ENCODE data around the gene LPAR5. TPM values are rescaled to one million over a fixed set of nuclear protein-coding genes. Genes with fewer than 3 reads are reported as not detected.
A peak's percentile ranks its signal among the peaks of the same experiment; 100 is the strongest.

The LPAR5 gene
- polyA plus RNA-seq, 3 donors from 2014 or later: 9.6 to 36.1 (median 11.6) TPM

GRCh38 chr12:6647083-6647604, 11.4 kb upstream of the LPAR5 start, which contains the start of gene ACRBP:
ACRBP (minus strand) TSS chr12:6647432; CDS start chr12:6647366, 66 bp downstream.
- H3K27ac Mint-ChIP-seq: peak within 1 kb of the TSS in 5 of 6 donors; percentile 56 to 71 (median 58)
- peaks cover 10% of the 10 kb centered on the region in 2 donors for H3K4me1 Mint-ChIP-seq
- DNase-seq: peak; percentile 30 to 41 (median 36)
- H3K4me3 Mint-ChIP-seq: peak within 1 kb of the TSS; percentile 48 to 76 (median 68)
- peaks cover 0 to 15% (median 4%) of the 10 kb centered on the region in 3 donors for H3K27me3 Mint-ChIP-seq (ENCODE audit: low read depth in 3 of 3)
- H3K36me3 Mint-ChIP-seq: peaks cover 24 to 34% (median 26%) of the 10 kb centered on the region in 3 donors
- peaks cover 0 to 3% (median 0%) of the 10 kb centered on the region in 6 donors for H3K9me3 Mint-ChIP-seq

GRCh38 chr12:6646276-6647082, 10.7 kb upstream of the LPAR5 start:
- H3K4me3 Mint-ChIP-seq: peak overlapping the region; percentile 48 to 76 (median 68)
- no peak for DNase-seq
- H3K36me3 Mint-ChIP-seq: peaks cover 21 to 32% (median 27%) of the 10 kb centered on the region in 3 donors
- H3K4me1 Mint-ChIP-seq: peaks cover 10% of the 10 kb centered on the region in 2 donors
- peaks cover 0 to 17% (median 4%) of the 10 kb centered on the region in 3 donors for H3K27me3 Mint-ChIP-seq (ENCODE audit: low read depth in 3 of 3)
- H3K9me3 Mint-ChIP-seq: peaks cover 0 to 3% (median 0%) of the 10 kb centered on the region in 6 donors
- H3K27ac Mint-ChIP-seq: peak overlapping the region in 4 of 6 donors; percentile 56 to 71 (median 58)

GRCh38 chr12:6644903-6645302, 9.1 kb upstream of the LPAR5 start:
- Mint-ChIP-seq H3K27me3 (ENCODE audit: low read depth in 3 of 3) (peaks cover 0 to 17% (median 4%) of the 10 kb centered on the region in 3 donors), H3K4me1 (peaks cover 10% of the 10 kb centered on the region in 2 donors), H3K4me3 (no peak overlapping the region), H3K9me3 (peaks cover 0 to 3% (median 0%) of the 10 kb centered on the region in 6 donors), H3K36me3 (peaks cover 15 to 24% (median 23%) of the 10 kb centered on the region in 3 donors), H3K27ac (no peak overlapping the region)
- DNase-seq: peak in 1 of 3 donors; percentile 24

- Mint-ChIP-seq H3K36me3 (peaks cover 15 to 24% (median 23%) of the 10 kb centered on the region in 3 donors), H3K4me1 (peaks cover 10% of the 10 kb centered on the region in 2 donors), H3K4me3 (no peak overlapping the region), H3K27ac (peak overlapping the region in 3 of 6 donors; percentile 13 to 50 (median 23)), H3K9me3 (peaks cover 0 to 3% (median 0%) of the 10 kb centered on the region in 6 donors), H3K27me3 (ENCODE audit: low read depth in 3 of 3) (peaks cover 0 to 17% (median 4%) of the 10 kb centered on the region in 3 donors)
- DNase-seq: no peak
Observed at GRCh38 chr12:6644257-6644596, 8.5 kb upstream of the LPAR5 start.

GRCh38 chr12:6643569-6644256, 8.0 kb upstream of the LPAR5 start:
- Mint-ChIP-seq H3K4me3 (no peak overlapping the region), H3K27me3 (ENCODE audit: low read depth in 3 of 3) (peaks cover 0 to 17% (median 4%) of the 10 kb centered on the region in 3 donors), H3K4me1 (peaks cover 10% of the 10 kb centered on the region in 2 donors), H3K36me3 (peaks cover 15 to 24% (median 23%) of the 10 kb centered on the region in 3 donors), H3K9me3 (peaks cover 0 to 3% (median 0%) of the 10 kb centered on the region in 6 donors), H3K27ac (peak overlapping the region in 3 of 6 donors; percentile 13 to 50 (median 23))
- DNase-seq: no peak

- peaks cover 8 to 10% of the 10 kb centered on the region in 2 donors for H3K4me1 Mint-ChIP-seq
- H3K4me3 Mint-ChIP-seq: no peak overlapping the region
- no peak for DNase-seq
- H3K27me3 Mint-ChIP-seq (ENCODE audit: low read depth in 3 of 3): peaks cover 0 to 11% (median 4%) of the 10 kb centered on the region in 3 donors
- peak overlapping the region in 2 of 6 donors; percentile 8 to 24 for H3K27ac Mint-ChIP-seq
- peaks cover 11 to 20% (median 13%) of the 10 kb centered on the region in 3 donors for H3K36me3 Mint-ChIP-seq
- peaks cover 0 to 3% (median 0%) of the 10 kb centered on the region in 6 donors for H3K9me3 Mint-ChIP-seq
Observed at GRCh38 chr12:6641131-6641530, 5.4 kb upstream of the LPAR5 start.

- peaks cover 0 to 11% (median 4%) of the 10 kb centered on the region in 3 donors for H3K27me3 Mint-ChIP-seq (ENCODE audit: low read depth in 3 of 3)
- peaks cover 13 to 16% of the 10 kb centered on the region in 2 donors for H3K4me1 Mint-ChIP-seq
- peaks cover 0 to 3% (median 0%) of the 10 kb centered on the region in 6 donors for H3K9me3 Mint-ChIP-seq
- peaks cover 11 to 20% (median 13%) of the 10 kb centered on the region in 3 donors for H3K36me3 Mint-ChIP-seq
- DNase-seq: no peak
- peak overlapping the region in 2 of 6 donors; percentile 56 to 76 for H3K27ac Mint-ChIP-seq
- H3K4me3 Mint-ChIP-seq: no peak overlapping the region
Observed at GRCh38 chr12:6640497-6640896, 4.7 kb upstream of the LPAR5 start.

GRCh38 chr12:6639151-6639801, 3.5 kb upstream of the LPAR5 start:
- peaks cover 23 to 28% of the 10 kb centered on the region in 2 donors for H3K4me1 Mint-ChIP-seq
- DNase-seq: no peak
- H3K4me3 Mint-ChIP-seq: no peak overlapping the region
- H3K36me3 Mint-ChIP-seq: peaks cover 9 to 14% (median 10%) of the 10 kb centered on the region in 3 donors
- H3K9me3 Mint-ChIP-seq: peaks cover 0 to under 1% (median 0%) of the 10 kb centered on the region in 6 donors
- H3K27ac Mint-ChIP-seq: peak overlapping the region in 1 of 6 donors; percentile 40
- peaks cover 0 to 10% (median 4%) of the 10 kb centered on the region in 3 donors for H3K27me3 Mint-ChIP-seq (ENCODE audit: low read depth in 3 of 3)

- Mint-ChIP-seq H3K27me3 (ENCODE audit: low read depth in 3 of 3) (peaks cover 0 to 6% (median 2%) of the 10 kb centered on the region in 3 donors), H3K4me1 (peaks cover 29 to 33% of the 10 kb centered on the region in 2 donors), H3K4me3 (no peak overlapping the region), H3K36me3 (peaks cover 3 to 8% (median 4%) of the 10 kb centered on the region in 3 donors), H3K9me3 (no peaks in the 10 kb centered on the region), H3K27ac (peak overlapping the region in 1 of 6 donors; percentile 60)
- no peak for DNase-seq
Observed at GRCh38 chr12:6638305-6638704, 2.5 kb upstream of the LPAR5 start.

GRCh38 chr12:6635375-6635855, 344 bp downstream of the LPAR5 start:
- Mint-ChIP-seq H3K4me1 (peaks cover 57 to 61% of the 10 kb centered on the region in 2 donors), H3K27ac (peak overlapping the region; percentile 94 to 99 (median 96)), H3K9me3 (no peaks in the 10 kb centered on the region), H3K27me3 (ENCODE audit: low read depth in 3 of 3) (peaks cover 1 to 12% (median 4%) of the 10 kb centered on the region in 3 donors), H3K36me3 (no peaks in the 10 kb centered on the region), H3K4me3 (peak overlapping the region; percentile 83 to 88 (median 87))
- peak; percentile 60 to 68 (median 61) for DNase-seq

- DNase-seq: peak; percentile 61 to 66 (median 65)
- H3K4me3 Mint-ChIP-seq: peak overlapping the region; percentile 90 to 99 (median 93)
- peak overlapping the region; percentile 97 to 100 (median 99) for H3K27ac Mint-ChIP-seq
- H3K4me1 Mint-ChIP-seq: peaks cover 70 to 73% of the 10 kb centered on the region in 2 donors
- no peaks in the 10 kb centered on the region for H3K36me3 Mint-ChIP-seq
- H3K9me3 Mint-ChIP-seq: no peaks in the 10 kb centered on the region
- H3K27me3 Mint-ChIP-seq (ENCODE audit: low read depth in 3 of 3): peaks cover 3 to 12% (median 4%) of the 10 kb centered on the region in 3 donors
Observed at GRCh38 chr12:6632026-6632983, 3.5 kb downstream of the LPAR5 start.

- peak overlapping the region; percentile 97 to 100 (median 99) for H3K27ac Mint-ChIP-seq
- peaks cover 3 to 14% (median 4%) of the 10 kb centered on the region in 3 donors for H3K27me3 Mint-ChIP-seq (ENCODE audit: low read depth in 3 of 3)
- peaks cover 0 to 1% (median 0%) of the 10 kb centered on the region in 3 donors for H3K36me3 Mint-ChIP-seq
- peaks cover 75 to 78% of the 10 kb centered on the region in 2 donors for H3K4me1 Mint-ChIP-seq
- DNase-seq: peak; percentile 35 to 51 (median 46)
- peak overlapping the region; percentile 90 to 99 (median 93) for H3K4me3 Mint-ChIP-seq
- no peaks in the 10 kb centered on the region for H3K9me3 Mint-ChIP-seq
Observed at GRCh38 chr12:6631549-6631961, 4.2 kb downstream of the LPAR5 start.

Data from immature natural killer cell (primary cell).